Osteoblast (primary cell): ENCODE data around the gene MTFP1. TPM values are rescaled to one million over a fixed set of nuclear protein-coding genes. Genes with fewer than 3 reads are reported as not detected.

Source experiments
- DNase-seq: peaks from one replicate; pipeline ENCODE4 v3.0.0; 2011; ENCODE audit warnings: low spot score, mixed read lengths; ENCODE audit not compliant: insufficient read length; ENCODE audit errors: missing footprints
- H2AFZ ChIP-seq: 2 replicates; pipeline ENCODE4 v1.6.0; 2011; ENCODE audit warnings: mild to moderate bottlenecking, low read length
- H3K27ac ChIP-seq: 2 replicates; pipeline ENCODE4 v1.5.1; 2011; ENCODE audit warnings: mild to moderate bottlenecking, low read depth, low read length, moderate library complexity
- H3K27me3 ChIP-seq: 2 replicates; pipeline ENCODE4 v1.6.0; 2012; ENCODE audit warnings: mild to moderate bottlenecking, control low read depth, inconsistent platforms, low read length, moderate library complexity; ENCODE audit not compliant: insufficient read depth
- H3K36me3 ChIP-seq: 2 replicates; pipeline ENCODE4 v1.5.1; 2011; ENCODE audit warnings: mild to moderate bottlenecking, low read length, control low read depth, moderate library complexity; ENCODE audit not compliant: insufficient read depth
- H3K4me1 ChIP-seq: 2 replicates; pipeline ENCODE4 v1.5.1; 2011; ENCODE audit warnings: mild to moderate bottlenecking, low read length, control low read depth, moderate library complexity; ENCODE audit not compliant: insufficient read depth
- H3K4me2 ChIP-seq: 2 replicates; pipeline ENCODE4 v1.6.0; 2011; ENCODE audit warnings: mild to moderate bottlenecking, low read length; ENCODE audit not compliant: insufficient read depth
- H3K4me3 ChIP-seq: fragments of 200-600 bp; sonication (generic); 3 replicates; pipeline ENCODE4 v1.5.1; 2012; ENCODE audit warnings: mild to moderate bottlenecking, low read length, inconsistent platforms; ENCODE audit not compliant: insufficient read depth
- H3K79me2 ChIP-seq: 2 replicates; pipeline ENCODE4 v1.6.0; 2012; ENCODE audit warnings: mild to moderate bottlenecking, low read length, control low read depth, inconsistent platforms; ENCODE audit not compliant: insufficient read depth
- H3K9me3 ChIP-seq: 2 replicates; pipeline ENCODE4 v1.5.1; 2011; ENCODE audit warnings: low read depth, low read length, control low read depth
- H4K20me1 ChIP-seq: 2 replicates; pipeline ENCODE4 v1.6.0; 2012; ENCODE audit warnings: mild to moderate bottlenecking, low read length, control low read depth; ENCODE audit not compliant: insufficient read depth
- total RNA-seq: library from RNA; depleted of rRNA; stranded (reverse); fragments of >200 nt; gene quantifications from 2 replicates; pipeline ENCODE4 v1.2.3, GENCODE V29; 2012
- TF ChIP-seq, protein P1 (sequence below): IDR thresholded peaks from 2 replicates; pipeline ENCODE4 v1.5.1; 2011; ENCODE audit warnings: mild to moderate bottlenecking, low read depth, low read length, moderate library complexity; ENCODE audit errors: extremely low read depth

MTFP1 gene
- total RNA-seq, 1 donor: 6.9 TPM

- no peaks in the 10 kb centered on the region for H3K9me3 ChIP-seq
- no peak overlapping the region for H3K4me3 ChIP-seq
- no peaks in the 10 kb centered on the region for H4K20me1 ChIP-seq
- TF ChIP-seq, protein P1, sequence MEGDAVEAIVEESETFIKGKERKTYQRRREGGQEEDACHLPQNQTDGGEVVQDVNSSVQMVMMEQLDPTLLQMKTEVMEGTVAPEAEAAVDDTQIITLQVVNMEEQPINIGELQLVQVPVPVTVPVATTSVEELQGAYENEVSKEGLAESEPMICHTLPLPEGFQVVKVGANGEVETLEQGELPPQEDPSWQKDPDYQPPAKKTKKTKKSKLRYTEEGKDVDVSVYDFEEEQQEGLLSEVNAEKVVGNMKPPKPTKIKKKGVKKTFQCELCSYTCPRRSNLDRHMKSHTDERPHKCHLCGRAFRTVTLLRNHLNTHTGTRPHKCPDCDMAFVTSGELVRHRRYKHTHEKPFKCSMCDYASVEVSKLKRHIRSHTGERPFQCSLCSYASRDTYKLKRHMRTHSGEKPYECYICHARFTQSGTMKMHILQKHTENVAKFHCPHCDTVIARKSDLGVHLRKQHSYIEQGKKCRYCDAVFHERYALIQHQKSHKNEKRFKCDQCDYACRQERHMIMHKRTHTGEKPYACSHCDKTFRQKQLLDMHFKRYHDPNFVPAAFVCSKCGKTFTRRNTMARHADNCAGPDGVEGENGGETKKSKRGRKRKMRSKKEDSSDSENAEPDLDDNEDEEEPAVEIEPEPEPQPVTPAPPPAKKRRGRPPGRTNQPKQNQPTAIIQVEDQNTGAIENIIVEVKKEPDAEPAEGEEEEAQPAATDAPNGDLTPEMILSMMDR: no peak
- peak; percentile 42 for DNase-seq
- no peak overlapping the region for H2AFZ ChIP-seq
- no peak overlapping the region for H3K4me2 ChIP-seq
- peak overlapping the region; percentile 61 for H3K27ac ChIP-seq
- H3K4me1 ChIP-seq: peaks cover 27% of the 10 kb centered on the region
- no peaks in the 10 kb centered on the region for H3K27me3 ChIP-seq
- H3K79me2 ChIP-seq: peaks cover 2% of the 10 kb centered on the region
- peaks cover 95% of the 10 kb centered on the region for H3K36me3 ChIP-seq
These were observed 11.0 kb upstream of the MTFP1 start for GRCh38 chr22:30414525-30415047.

- peak overlapping the region; percentile 30 for H3K27ac ChIP-seq
- no peak overlapping the region for H3K4me2 ChIP-seq
- no peaks in the 10 kb centered on the region for H3K27me3 ChIP-seq
- H3K4me3 ChIP-seq: no peak overlapping the region
- H3K79me2 ChIP-seq: peaks cover 2% of the 10 kb centered on the region
- no peaks in the 10 kb centered on the region for H4K20me1 ChIP-seq
- peaks cover 80% of the 10 kb centered on the region for H3K36me3 ChIP-seq
- peaks cover 45% of the 10 kb centered on the region for H3K4me1 ChIP-seq
- DNase-seq: no peak
- TF ChIP-seq, protein P1: no peak
- H2AFZ ChIP-seq: no peak overlapping the region
- no peaks in the 10 kb centered on the region for H3K9me3 ChIP-seq
These were observed 9.2 kb upstream of the MTFP1 start for GRCh38 chr22:30416403-30416802.

DNA sequence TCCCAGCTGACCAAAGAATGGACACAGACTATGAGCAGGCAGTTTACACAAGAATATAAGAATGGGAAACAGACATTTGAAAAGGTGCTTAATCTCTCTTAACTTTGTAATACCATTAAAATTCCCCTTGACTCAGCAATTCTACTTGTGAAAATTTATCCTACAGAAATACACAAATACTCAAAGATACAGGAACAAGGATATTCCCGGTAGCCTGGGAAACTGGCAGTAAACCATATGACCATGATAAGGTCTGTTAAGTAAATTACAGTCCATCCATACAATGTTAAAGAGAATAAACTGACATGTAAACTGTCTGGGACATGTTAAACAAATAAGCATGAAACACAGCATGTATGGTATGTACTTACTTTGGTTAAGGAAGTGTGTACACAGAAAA lies 8.7 kb upstream of the MTFP1 start:
- peaks cover 50% of the 10 kb centered on the region for H3K4me1 ChIP-seq
- H3K79me2 ChIP-seq: peaks cover 2% of the 10 kb centered on the region
- no peak for DNase-seq
- H3K4me3 ChIP-seq: no peak overlapping the region
- H3K9me3 ChIP-seq: no peaks in the 10 kb centered on the region
- H2AFZ ChIP-seq: no peak overlapping the region
- TF ChIP-seq, protein P1: no peak
- H4K20me1 ChIP-seq: no peaks in the 10 kb centered on the region
- peak overlapping the region; percentile 30 for H3K27ac ChIP-seq
- no peak overlapping the region for H3K4me2 ChIP-seq
- no peaks in the 10 kb centered on the region for H3K27me3 ChIP-seq
- H3K36me3 ChIP-seq: peaks cover 81% of the 10 kb centered on the region

GRCh38 chr22:30420347-30421125 lies 5.0 kb upstream of the MTFP1 start:
- H3K4me2 ChIP-seq: peak overlapping the region; percentile 93
- no peaks in the 10 kb centered on the region for H3K27me3 ChIP-seq
- DNase-seq: peak; percentile 95
- H3K27ac ChIP-seq: peak overlapping the region; percentile 97
- no peak overlapping the region for H2AFZ ChIP-seq
- H3K9me3 ChIP-seq: no peaks in the 10 kb centered on the region
- peak overlapping the region; percentile 36 for H3K4me3 ChIP-seq
- peaks cover 53% of the 10 kb centered on the region for H3K36me3 ChIP-seq
- TF ChIP-seq, protein P1: no peak
- peaks cover 66% of the 10 kb centered on the region for H3K4me1 ChIP-seq
- peaks cover 5% of the 10 kb centered on the region for H3K79me2 ChIP-seq
- no peaks in the 10 kb centered on the region for H4K20me1 ChIP-seq
